Dermis microvascular lymphatic vessel endothelial cell (primary cell): ENCODE data around the gene KRT6B. TPM values are rescaled to one million over a fixed set of nuclear protein-coding genes. Genes with fewer than 3 reads are reported as not detected.
"Not testable (repeated sequence)": the region's sequence is repeated elsewhere in the genome, so short reads cannot be mapped to it uniquely, and the experiment has no call there.

Experiments
- DNase-seq, 2 donors: peaks; one replicate each; pipeline versions ENCODE4 v3.0.0 to v3.0.0-alpha.2; 2010; ENCODE audit warnings: low read depth in 2 of 2
- total RNA-seq: library from RNA; depleted of rRNA; stranded (reverse); fragments of >200 nt; gene quantifications from 2 replicates; pipeline ENCODE4 v1.2.1, GENCODE V29; 2014

The KRT6B gene
- not detected in 2 replicates for total RNA-seq

DNA sequence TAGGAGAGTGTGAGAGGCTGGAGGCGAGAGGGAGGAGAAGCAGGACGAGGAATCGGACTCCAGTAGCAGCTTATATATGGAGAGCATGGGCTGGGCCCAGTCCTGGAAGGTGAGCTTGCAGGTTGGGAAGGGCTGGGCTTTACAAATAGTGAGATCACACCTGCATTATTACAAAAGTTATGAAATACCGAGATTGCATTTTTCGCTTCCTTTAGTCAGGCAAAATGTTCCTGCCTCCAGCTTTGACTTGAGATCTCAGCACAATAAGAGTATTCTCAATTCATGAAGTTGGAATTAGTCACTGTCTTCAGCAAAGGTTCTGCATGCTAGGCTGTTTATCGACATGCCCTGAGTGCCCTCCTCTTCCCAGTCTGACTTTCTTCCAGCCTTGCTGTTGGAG is at the start of gene KRT6B:
Gene KRT6B (minus strand): TSS at position 46 of the 400 bp plus-strand sequence. CDS start 68 bp downstream, outside the sequence.
- DNase-seq, result no peak

DNA sequence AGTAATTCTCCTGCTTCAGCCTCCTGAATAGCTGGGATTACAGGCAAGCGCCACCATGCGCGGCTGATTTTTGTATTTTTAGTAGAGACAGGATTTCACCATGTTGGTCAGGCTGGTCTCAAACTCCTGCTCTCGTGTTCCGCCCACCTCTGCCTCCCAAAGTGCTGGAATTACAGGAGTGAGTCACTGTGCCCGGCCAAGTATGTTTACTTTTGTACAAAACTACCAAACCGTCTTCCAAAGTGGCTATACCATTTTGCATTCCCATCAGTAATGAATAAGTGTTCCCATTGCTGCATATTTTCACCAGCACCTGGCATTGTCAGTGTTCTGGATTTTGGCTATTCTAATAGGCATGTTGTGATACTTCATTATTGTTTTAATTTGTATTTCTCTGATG is 49.5 kb upstream of the KRT6B start:
- DNase-seq, result no peak

DNA sequence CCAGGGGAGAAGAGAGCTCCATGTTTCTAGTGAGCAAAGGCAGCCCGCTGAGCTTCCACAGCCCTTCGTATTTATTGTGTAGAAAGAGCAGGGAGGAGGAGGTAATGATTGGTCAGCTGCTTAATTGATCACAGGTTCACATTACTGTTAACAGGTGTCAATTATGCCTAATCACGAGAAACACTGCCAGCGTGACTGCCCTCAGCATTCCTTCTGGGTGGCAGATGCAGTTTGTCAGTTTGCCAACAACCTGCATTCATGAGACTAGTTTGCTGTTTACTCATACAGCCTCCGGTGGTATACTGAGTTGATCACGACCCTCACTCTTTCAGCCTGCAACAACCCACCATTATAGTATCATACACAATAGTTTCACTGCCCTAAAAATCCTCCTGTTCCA is 48.6 kb upstream of the KRT6B start:
- not testable (repeated sequence) for DNase-seq

DNA sequence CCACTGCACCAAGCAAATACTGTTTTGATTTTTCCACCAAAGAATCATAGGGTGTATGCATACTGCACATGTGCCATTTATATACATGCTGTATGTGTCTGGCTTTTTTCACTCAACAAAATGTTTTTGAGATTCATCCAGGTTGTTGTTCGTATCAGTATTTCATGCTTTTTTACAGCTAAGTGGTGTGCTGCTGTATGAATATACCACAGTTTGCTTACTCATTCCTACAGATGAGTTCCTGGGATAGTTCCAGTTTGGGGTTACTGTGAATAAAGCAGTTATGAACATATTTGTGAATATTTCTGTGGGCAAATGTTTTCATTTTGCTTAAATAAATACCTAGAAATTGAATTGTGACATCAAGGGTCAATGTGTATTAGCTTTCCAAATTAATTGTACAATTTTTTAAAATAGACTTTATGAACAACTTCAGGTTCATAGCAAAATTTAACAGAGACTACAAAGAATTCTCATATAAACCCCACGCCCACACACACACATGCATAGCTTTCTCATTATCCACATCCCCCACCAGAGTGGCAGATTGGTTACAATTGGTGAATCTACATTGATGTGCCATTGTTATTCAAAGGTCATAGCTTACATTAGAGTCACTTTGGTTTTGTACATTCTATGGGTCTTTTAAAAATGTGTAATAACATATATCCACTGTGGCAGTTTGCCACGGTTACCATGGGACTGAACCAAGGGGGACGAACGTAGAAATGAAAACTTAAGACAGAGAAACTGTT is 48.0 kb upstream of the KRT6B start:
- DNase-seq, result no peak

DNA sequence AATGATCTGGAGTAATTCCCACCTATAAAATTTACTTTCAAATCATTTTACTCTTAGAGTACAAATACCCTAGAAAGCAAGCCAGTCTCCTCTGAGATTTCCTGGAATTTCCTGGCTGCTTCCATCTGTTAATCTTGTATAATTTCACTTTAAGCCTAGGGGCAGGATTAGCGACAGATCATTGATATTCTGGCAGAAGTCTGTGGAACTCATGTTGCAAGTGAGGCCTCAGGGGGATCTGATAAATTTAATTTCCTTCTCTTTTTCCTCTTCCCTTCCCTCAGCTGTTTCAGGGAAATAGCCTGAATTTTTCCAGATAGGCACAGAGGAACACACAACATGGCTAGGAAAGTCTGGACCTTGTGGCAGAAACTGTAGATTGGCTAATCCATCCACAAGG is 47.0 kb upstream of the KRT6B start:
- DNase-seq, result no peak

DNA sequence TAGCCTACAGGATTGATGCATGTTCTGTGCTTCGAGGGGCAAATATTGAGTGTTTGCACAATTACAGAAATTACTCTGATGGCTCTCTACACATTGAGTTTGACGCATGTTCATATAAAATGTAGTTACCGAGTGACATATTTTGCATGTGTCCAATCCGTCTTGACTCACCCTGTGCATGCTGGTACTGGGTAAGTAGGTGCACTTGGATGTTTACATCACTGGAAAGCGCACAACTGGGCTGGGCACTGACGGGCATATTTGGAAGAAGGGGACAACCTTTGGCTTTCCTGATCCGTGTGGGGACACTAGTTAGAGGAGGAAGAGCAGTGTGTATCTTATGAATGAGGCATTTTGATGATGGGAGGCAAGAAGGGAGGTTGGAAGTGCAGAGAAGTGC is 46.0 kb upstream of the KRT6B start:
- DNase-seq, result no peak

DNA sequence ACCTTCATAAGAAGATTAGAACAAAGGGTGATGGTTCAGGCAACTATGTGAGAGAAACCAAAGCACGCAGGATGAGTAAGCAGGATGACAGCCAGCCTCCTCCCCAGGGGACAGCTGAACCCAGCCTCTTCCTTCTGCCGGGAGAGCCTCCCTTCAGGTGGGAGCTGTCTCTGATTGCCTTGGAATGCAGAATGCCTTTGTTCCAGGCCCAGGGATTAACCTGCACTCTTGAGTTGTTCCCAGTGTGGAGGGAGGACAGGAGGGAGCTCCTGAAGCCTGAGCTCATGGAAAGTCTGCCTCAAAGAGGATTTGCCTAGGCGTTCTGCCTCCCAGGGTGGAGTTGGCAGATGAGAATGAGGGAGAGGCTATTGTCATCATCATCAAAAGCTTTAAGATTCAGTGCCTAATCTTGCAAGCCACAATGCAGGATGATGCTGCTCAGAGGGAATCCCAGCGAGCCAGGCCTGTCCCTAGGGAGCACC is 44.7 kb upstream of the KRT6B start:
- DNase-seq, result no peak

DNA sequence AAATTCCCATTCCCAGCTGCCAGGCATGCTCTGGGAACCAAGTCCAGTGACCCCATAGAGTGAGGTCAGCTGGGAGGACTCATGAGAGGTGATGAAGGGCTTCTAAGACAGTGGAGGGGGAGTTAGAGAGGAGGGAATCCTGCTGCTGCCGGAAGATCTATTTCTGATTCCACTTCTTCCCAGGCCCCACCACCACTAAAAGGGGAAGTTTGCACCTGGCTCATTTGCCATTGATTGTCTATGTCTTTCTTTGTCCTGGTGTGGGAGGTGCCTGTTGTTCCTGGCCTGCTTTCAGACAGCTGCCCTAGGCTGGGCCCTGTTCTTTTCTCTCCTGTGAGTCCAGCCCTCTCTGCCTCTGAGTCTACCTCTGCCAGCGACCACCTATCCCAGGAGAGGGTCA is 44.1 kb upstream of the KRT6B start:
- no peak for DNase-seq

DNA sequence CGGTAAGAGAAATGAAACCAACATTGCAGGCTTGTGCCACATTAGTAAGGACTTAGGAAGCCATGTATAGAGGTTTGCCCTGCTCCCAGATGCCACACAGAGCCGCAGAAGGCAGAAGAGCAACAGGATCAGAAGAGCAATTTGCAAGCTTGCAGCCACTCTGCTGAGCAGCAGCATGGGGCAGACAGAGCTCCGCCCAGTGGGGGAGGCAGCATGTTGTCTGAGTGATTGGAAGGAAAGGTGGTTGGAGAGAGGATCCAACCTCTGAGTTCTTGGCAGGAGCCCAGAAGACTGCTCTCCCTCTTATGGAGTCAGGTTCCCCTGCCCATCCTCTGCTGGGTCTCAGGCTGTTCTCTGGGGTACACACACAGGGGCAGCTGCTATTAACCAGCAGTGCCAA is 43.4 kb upstream of the KRT6B start:
- no peak for DNase-seq

DNA sequence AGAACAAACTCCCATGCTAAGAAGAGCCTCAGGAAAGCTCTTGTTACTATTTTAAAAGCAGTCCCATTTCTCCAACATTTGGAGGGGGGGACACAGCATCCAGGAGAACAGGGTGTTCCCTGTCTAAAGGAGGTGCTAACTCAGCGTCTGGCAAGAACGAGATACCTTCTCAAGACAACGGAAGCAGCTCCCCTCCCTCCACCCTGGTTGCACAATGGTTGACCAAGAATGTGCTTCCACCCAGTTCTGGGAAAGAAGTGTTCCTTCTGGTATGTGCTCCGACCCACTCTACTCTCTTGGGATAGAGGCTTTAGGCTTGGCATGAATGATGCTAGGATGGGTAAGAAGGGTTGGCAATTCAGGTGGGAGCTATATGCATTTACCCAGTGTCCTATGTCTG is 42.6 kb upstream of the KRT6B start:
- no peak for DNase-seq

DNA sequence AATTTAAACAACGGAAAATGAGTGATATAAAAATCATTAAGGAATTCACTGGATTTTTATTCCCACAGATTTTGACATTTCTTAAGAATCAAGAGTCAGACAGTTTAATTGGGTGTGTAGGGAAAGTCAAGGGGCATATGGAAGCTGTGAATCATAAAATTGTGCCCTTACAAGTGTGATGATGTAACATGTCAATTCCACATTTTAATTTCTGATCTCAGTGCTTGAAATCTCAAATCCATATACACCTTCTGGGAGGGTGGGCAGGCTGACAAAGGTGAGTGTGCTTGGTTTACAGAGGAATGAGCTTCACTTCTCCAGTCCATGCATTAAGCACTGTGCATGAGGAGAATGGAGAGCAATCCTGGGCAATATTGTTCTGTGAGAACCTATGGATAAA is 42.2 kb upstream of the KRT6B start:
- no peak for DNase-seq

DNA sequence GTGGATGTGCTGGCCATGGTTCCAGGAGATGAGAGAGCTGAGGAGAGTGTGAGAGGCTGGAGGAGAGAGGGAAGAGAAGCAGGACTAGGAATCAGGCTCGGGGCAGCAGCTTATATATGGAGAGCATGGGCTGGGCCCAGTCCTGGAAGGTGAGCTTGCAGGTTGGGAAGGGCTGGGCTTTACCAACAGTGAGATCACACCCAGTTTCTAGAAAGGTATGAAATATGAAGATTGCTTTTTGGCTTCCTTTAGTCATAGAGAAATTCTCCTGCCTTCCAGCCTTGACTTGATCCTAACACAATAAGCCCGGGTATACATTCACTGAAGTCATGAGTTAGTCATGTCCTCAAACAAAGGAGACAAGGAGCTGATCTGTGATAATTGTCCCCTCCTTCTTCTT is 41.2 kb upstream of the KRT6B start, which contains the start of gene KRT6A:
Gene KRT6A (minus strand): TSS at position 86 of the 400 bp plus-strand sequence. CDS start 69 bp downstream, at position 17.
- DNase-seq, result no peak

DNA sequence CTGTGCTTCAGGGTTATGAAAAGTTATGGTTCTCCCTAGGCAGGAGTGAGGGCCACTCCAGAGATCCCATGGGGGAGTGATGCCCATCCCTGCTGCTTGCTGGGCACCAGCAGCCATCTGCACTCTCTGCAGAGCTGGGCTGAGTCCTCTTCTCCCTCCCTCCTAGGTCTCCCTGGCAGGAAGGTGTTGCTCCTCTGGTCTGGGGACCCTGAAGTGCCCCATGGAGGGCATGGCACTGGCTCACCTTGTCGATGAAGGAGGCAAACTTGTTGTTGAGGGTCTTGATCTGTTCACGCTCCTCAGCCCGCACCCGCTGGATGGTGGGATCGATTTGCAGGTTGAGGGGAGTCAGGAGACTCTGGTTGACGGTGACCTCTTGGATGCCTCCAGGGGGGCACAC is 40.5 kb upstream of the KRT6B start:
- not testable (repeated sequence) for DNase-seq

DNA sequence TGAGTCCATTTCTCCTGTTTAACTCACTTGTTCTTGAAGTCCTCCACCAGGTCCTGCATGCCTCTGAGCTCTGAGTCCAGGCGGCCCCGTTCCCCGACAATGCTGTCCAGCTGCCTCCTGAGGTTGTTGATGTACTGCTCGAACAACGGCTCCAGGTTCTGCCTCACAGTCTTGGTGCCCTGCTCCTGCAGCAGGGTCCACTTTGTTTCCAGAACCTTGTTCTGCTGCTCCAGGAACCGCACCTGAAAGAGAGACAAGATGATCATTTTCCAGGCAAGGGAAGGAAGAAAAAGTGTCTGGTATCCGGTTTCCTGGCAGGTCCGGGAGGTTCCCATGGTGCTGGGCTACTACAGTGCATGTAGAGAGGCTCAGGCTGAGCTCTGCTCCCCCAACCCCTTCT is 39.5 kb upstream of the KRT6B start:
- DNase-seq, result not testable (repeated sequence)

DNA sequence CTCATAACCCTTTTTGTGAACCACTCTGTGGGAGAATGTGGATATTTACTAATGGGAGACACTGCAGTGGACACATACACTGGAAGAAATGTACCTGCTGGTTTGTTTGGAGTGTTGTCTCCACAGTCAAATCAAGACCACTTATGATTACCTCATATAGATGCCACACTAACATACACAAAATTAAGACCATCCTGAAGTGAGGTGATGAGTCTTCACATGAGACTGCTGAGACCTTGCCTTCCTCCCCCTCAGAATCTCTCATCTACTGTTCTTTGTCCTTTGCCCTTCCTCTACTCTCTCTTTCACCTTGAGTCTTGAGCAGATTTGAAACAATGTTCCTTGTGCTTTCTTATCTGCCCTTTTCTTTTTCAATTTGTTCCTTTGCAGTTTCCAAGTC is 36.8 kb upstream of the KRT6B start:
- no peak for DNase-seq

DNA sequence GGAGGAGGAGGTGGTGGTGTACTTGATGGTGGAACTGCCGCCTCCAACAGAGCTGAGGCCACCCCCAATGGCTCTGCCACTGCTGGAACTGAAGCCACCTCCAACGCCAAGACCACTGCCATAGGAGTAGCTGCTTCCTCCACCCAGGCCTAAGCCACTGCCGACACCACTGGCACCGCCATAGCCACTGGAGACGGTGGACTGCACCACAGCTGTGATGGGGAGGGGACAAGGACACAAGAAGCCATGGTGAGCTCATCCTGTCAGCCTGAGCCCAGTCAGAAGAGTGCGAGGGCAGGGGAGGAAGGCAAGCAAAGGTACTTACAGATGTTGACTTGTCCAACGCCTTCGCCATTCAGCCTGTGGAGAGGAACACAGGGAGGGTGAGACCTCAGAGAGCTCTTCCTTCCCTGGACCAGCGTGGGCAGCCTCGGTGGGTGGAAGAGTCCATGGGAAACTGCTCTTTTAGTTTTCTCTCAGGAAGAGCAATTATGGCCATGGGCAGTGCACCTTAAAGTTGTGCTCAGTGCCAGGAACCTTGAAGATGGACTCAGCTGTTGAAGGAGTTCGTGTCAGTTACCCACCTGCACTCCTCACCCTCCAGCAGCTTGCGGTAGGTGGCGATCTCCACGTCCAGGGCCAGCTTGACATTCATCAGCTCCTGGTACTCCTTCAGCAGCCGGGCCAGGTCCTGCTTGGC is 35.9 kb upstream of the KRT6B start:
- not testable (repeated sequence) for DNase-seq

DNA sequence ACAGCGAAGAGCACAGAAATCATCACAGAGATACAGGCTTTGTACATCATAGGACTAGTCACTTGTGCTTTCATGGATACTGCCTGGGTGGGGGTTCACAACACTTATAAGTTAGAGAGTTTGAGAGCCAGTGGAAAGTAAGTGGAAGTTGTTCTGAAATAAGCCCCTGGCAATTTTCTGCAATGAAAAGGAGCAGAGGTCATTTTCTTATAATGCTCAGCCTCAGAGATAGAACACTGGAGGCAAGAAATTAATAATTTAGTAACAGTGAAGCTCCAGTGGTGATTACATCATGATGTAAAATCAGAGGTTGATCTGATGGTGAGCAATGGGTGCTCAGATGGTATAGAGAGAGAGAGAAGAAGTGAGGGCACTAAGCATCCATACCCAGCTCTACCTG is 35.3 kb upstream of the KRT6B start:
- no peak for DNase-seq

DNA sequence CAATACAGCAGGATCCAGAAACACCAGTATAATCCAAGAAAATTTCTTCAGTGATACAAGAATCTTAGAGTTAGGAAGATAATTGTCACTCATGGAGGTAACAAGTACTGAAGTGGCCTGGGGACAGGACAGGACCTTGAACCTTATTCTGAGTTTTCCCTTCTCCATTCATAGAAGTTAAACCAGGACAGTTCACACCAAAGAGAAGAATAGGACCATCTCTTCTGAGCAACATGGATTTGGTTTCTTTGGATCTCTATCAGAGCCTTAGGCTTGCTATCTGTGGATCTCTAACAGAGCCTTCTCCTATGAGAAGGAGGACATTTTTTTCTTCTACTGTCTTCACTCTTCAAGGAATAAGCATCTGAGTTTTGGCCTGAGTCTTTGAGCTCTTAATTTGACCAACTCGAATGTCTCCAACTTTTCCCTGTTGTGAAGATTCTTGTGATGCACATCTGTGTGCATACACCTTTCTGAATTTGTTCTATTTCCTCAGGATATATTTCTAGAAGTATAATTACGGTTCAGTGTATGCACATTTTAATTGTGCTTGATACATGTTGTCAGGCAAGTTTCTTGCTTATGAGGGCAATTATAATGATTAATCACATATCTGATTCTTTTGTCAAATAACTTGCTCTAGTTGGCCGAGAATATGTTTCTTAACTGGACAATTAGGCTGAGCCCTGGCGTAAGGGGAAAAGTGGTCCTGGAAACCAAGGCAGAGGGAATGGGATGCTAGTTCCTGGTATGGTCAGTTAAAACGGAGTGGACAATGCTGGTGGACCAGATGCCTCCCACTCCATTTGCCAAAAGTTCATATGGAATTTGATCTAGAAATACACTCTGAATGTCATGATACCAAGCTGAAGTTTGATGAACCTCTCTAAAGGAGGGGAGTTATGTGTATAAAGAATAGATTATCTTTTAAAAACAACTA is 34.5 kb upstream of the KRT6B start:
- DNase-seq, result no peak

DNA sequence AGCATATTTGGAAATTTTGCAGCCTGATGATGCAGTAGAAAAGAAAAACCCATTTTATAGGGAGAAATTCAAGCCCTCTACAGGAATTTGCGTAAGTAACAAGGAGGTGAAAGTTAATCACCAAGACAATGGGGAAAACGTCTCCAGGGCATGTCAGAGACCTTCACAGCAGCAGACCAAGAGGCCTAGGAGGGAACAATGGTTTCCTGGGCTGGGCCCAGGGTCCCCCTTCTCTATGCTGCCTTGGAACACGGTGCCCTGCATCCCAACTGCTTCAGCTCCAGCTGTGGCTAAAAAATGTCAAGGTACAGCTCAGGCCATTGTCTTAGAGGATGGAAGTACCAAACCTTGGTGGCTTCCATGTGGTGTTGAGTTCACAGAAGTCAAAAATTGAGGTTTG is 28.1 kb upstream of the KRT6B start:
- no peak for DNase-seq

DNA sequence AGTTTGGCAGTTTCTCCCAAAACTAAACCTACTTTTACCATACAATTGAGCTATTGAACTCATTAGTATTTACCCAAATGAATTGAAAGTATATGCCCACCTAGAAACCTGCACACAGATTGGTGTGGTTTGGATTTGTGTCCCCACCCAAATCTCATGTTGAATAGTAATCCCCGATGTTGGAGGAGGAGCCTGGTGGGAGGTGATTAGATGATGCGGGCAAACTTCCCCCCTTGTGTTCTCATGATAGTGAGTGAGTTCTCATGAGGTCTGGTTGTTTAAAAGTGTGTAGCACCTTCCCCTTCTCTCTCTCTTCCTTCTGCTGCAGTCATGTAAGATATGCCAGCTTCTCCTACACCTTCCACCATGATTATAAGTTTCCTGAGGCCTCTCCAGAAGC is 25.7 kb upstream of the KRT6B start:
- DNase-seq, result no peak

DNA sequence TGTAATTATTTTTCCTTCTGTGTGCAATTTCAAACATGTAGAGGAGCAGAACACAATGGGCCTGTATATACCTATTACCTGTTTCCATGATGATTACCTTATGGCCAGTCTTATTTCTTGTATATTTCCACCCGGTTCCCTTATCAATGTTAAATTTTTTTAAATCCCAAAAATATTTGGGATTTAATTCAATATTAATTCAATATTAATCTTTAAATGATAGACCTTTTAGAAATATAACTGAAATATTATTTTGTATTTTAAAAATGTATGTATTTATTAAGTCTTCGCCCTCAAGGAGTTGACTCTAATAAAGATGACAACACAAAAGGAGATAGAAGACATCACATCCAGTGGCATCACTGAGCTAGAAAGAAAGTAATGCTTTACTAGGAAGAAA is 22.3 kb upstream of the KRT6B start:
- no peak for DNase-seq

DNA sequence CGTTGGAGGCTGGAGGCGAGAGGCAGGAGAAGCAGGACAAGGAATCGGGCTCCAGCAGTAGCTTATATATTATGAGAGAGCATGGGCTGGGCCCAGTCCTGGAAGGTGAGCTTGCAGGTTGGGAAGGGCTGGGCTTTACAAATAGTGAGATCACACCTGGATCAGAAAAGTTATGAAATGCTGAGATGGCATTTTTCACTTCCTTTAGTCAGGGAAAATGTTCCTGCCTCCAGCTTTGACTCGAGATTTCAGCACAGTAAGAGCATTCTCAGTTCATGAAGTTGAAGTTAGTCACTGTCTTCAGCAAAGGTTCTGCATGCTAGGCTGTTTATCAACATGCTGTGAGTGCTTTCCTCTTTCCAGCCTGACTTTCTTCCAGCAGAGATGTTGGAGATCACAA is 21.8 kb upstream of the KRT6B start, which contains the start of gene KRT6C:
Gene KRT6C (minus strand): TSS at position 38 of the 400 bp plus-strand sequence. CDS start 68 bp downstream, outside the sequence.
- DNase-seq, result no peak
